HG02610 (cell line): ENCODE results near the gene RHOV.

Experiments
- ATAC-seq: cut with Tn5 transposase; IDR thresholded peaks from one replicate; pipeline ENCODE4 v1.9.1; 2021; ENCODE audit warnings: mild to moderate bottlenecking, moderate library complexity; ENCODE audit not compliant: unreplicated experiment

Gene RHOV

GRCh38 chr15:40846841-40847222, 27.2 kb downstream of the RHOV start:
- ATAC-seq, result peak; percentile 20

GRCh38 chr15:40845511-40846284, 28.3 kb downstream of the RHOV start:
- no peak for ATAC-seq

- no peak for ATAC-seq
Measured at GRCh38 chr15:40845036-40845435, 29.0 kb downstream of the RHOV start.

- no peak for ATAC-seq
Measured at GRCh38 chr15:40844696-40845030, 29.4 kb downstream of the RHOV start.

GRCh38 chr15:40843885-40844695, 29.9 kb downstream of the RHOV start, which contains the start of gene SPINT1:
TSS of gene SPINT1 (plus strand) at chr15:40844048. CDS start at chr15:40844555, 507 bp downstream.
- no peak for ATAC-seq

- no peak for ATAC-seq
Measured at GRCh38 chr15:40843261-40843884, 30.7 kb downstream of the RHOV start.

- no peak for ATAC-seq
Measured at GRCh38 chr15:40841741-40842140, 32.3 kb downstream of the RHOV start.

- ATAC-seq, result no peak
Measured at GRCh38 chr15:40838756-40839155, 35.3 kb downstream of the RHOV start.

- no peak for ATAC-seq
Measured at GRCh38 chr15:40836020-40836419, 38.0 kb downstream of the RHOV start.

- no peak for ATAC-seq
Measured at GRCh38 chr15:40832903-40833302, 41.1 kb downstream of the RHOV start.

- no peak for ATAC-seq
Measured at GRCh38 chr15:40831861-40832260, 42.2 kb downstream of the RHOV start.

- ATAC-seq, result no peak
Measured at GRCh38 chr15:40830884-40831283, 43.1 kb downstream of the RHOV start.

GRCh38 chr15:40829115-40829514, 44.9 kb downstream of the RHOV start:
- ATAC-seq, result no peak

- ATAC-seq, result no peak
Measured at GRCh38 chr15:40828447-40829036, 45.5 kb downstream of the RHOV start, which contains the start of gene PPP1R14D. TSS of gene PPP1R14D (minus strand) at chr15:40828708. CDS start at chr15:40828641, 67 bp downstream.

- no peak for ATAC-seq
Measured at GRCh38 chr15:40826423-40827075, 47.5 kb downstream of the RHOV start.

GRCh38 chr15:40825661-40826422, 48.2 kb downstream of the RHOV start:
- no peak for ATAC-seq

- no peak for ATAC-seq
Measured at GRCh38 chr15:40823572-40824343, 50.3 kb downstream of the RHOV start.
